GM12878 (cell line): Measurements from ENCODE around the gene ADPRM. TPM values are rescaled to one million over a fixed set of nuclear protein-coding genes. Genes with fewer than 3 reads are reported as not detected.

Source experiments
- ATAC-seq: fragments of 200-7000 bp; cut with Tn5 transposase; 3 replicates; pipeline ENCODE4 v1.9.1; 2020; ENCODE audit warnings: mild to moderate bottlenecking, moderate library complexity
- BruUV-seq: library from RNA; stranded (reverse); fragments of 400-500 nt; replicated peaks from 2 replicates; lab custom pipeline; 2021; lab: Mats Ljungman, UMichigan
- CTCF ChIA-PET: fragments of 300-600 bp; sonication (Branson Sonifier 250); formaldehyde crosslinking; extraction: SDS; loops from one replicate; lab custom pipeline; 2021; ENCODE audit warnings: inconsistent platforms; lab: Yijun Ruan, JAX
- POLR2A ChIA-PET: fragments of 350-600 bp; formaldehyde crosslinking; extraction: SDS; loops from one replicate; lab custom pipeline; 2021; ENCODE audit warnings: inconsistent platforms; lab: Charles Lee
- RAD21 ChIA-PET: fragments of 300-600 bp; sonication (Branson Sonifier 250); formaldehyde crosslinking; loops from one replicate; lab custom pipeline; 2023; ENCODE audit warnings: antibody characterized with exemption; ENCODE audit not compliant: unreplicated experiment; lab: Charles Lee
- SMC1A ChIA-PET: fragments of 300-600 bp; sonication (Branson Sonifier 250); formaldehyde crosslinking; loops from one replicate; lab custom pipeline; 2023; ENCODE audit not compliant: unreplicated experiment, uncharacterized antibody; lab: Charles Lee
- DNase-seq: peaks from one replicate; pipeline ENCODE4 v3.0.0-alpha.2; 2011; ENCODE audit warnings: low read depth, low spot score
- FAIRE-seq: peaks from 3 replicates; lab custom pipeline; 2011; peaks lifted over from hg19 to GRCh38; lab: Jason Lieb, UNC
- H2AFZ ChIP-seq: 2 replicates; pipeline ENCODE4 v1.6.0; 2011; ENCODE audit warnings: low read depth, low read length, control low read depth; ENCODE audit not compliant: control insufficient read depth
- H3K27ac ChIP-seq: 2 replicates; pipeline ENCODE4 v1.5.1; 2011; ENCODE audit warnings: control low read depth; ENCODE audit not compliant: control insufficient read depth, insufficient read depth
- H3K27me3 ChIP-seq, 2 experiments: replicated peaks in 1 of 2; 2 replicates each; pipeline versions ENCODE4 v1.6.0 to v1.6.1; 2011; ENCODE audit warnings: low read length in 1 of 2; ENCODE audit not compliant: control insufficient read depth in 2 of 2, insufficient read depth in 2 of 2
- H3K36me3 ChIP-seq, 2 experiments: 2 replicates each; pipeline ENCODE4 v1.5.1; 2011; ENCODE audit warnings: low read length in 1 of 2; ENCODE audit not compliant: control insufficient read depth in 2 of 2, insufficient read depth in 2 of 2
- H3K4me1 ChIP-seq: 2 replicates; pipeline ENCODE4 v1.6.1; 2011; ENCODE audit warnings: mild to moderate bottlenecking, low read length, moderate library complexity, mixed read lengths; ENCODE audit not compliant: control insufficient read depth, insufficient read depth
- H3K4me2 ChIP-seq: 2 replicates; pipeline ENCODE4 v1.6.0; 2011; ENCODE audit warnings: control low read depth; ENCODE audit not compliant: control insufficient read depth, insufficient read depth
- H3K4me3 ChIP-seq: fragments of 200-600 bp; sonication (generic); 2 replicates; pipeline ENCODE4 v1.5.1; 2016
- H3K79me2 ChIP-seq: 2 replicates; pipeline ENCODE4 v1.6.0; 2011; ENCODE audit warnings: low read length; ENCODE audit not compliant: control insufficient read depth, insufficient read depth
- H3K9ac ChIP-seq: 2 replicates; pipeline ENCODE4 v1.8.0; 2011; ENCODE audit warnings: low read length, control low read depth, mixed read lengths; ENCODE audit not compliant: control insufficient read depth, insufficient read depth
- H3K9me3 ChIP-seq: replicated peaks from 3 replicates; pipeline ENCODE4 v1.5.1; 2011; ENCODE audit warnings: mild to moderate bottlenecking, low read length; ENCODE audit not compliant: control insufficient read depth, insufficient read depth
- H4K20me1 ChIP-seq: 2 replicates; pipeline ENCODE4 v1.6.0; 2011; ENCODE audit not compliant: control insufficient read depth, insufficient read depth
- CBX3 ChIP-seq: fragments of 200-600 bp; sonication (generic); IDR thresholded peaks from 2 replicates; pipeline ENCODE4 v1.6.1; 2016; ENCODE audit warnings: low read depth, borderline replicate concordance
- E2F4 ChIP-seq: IDR thresholded peaks from 2 replicates; pipeline ENCODE4 v1.6.1; 2012; ENCODE audit warnings: low read depth, low read length, improper control_type of control experiment
- E2F8 ChIP-seq: fragments of 450-650 bp; IDR thresholded peaks from 2 replicates; pipeline ENCODE4 v1.6.1; 2018; ENCODE audit warnings: mild to moderate bottlenecking, low read depth, moderate library complexity; ENCODE audit not compliant: partially characterized antibody
- E4F1 ChIP-seq: fragments of 450-650 bp; IDR thresholded peaks from 2 replicates; pipeline ENCODE4 v1.6.1; 2018; ENCODE audit warnings: borderline replicate concordance, mild to moderate bottlenecking; ENCODE audit not compliant: partially characterized antibody
- EED ChIP-seq: sonication (generic); IDR thresholded peaks from 2 replicates; pipeline ENCODE4 v1.6.1; 2016; ENCODE audit warnings: antibody characterized with exemption, low read depth
- FOXK2 ChIP-seq: fragments of 450-650 bp; IDR thresholded peaks from 2 replicates; pipeline ENCODE4 v1.6.1; 2017; ENCODE audit warnings: mild to moderate bottlenecking, moderate library complexity
- FOXM1 ChIP-seq: IDR thresholded peaks from 2 replicates; pipeline ENCODE4 v1.6.1; 2012; ENCODE audit warnings: low read depth, mild to moderate bottlenecking, inconsistent platforms, low read length, moderate library complexity
- HDAC6 ChIP-seq: fragments of 200-600 bp; sonication (generic); IDR thresholded peaks from one replicate; pipeline ENCODE4 v1.8.0; 2017; ENCODE audit warnings: antibody characterized with exemption; ENCODE audit not compliant: unreplicated experiment
- IKZF1 ChIP-seq: fragments of 450-650 bp; conservative IDR thresholded peaks from 2 replicates; pipeline ENCODE4 v1.6.1; 2017; ENCODE audit warnings: antibody characterized with exemption, mild to moderate bottlenecking
- IKZF2 ChIP-seq, 2 experiments: fragments of 450-650 bp; IDR thresholded peaks; 2 replicates each; pipeline ENCODE4 v1.6.1; 2017; ENCODE audit warnings: mild to moderate bottlenecking in 2 of 2, moderate library complexity in 2 of 2
- KDM1A ChIP-seq: fragments of 200-600 bp; sonication (generic); IDR thresholded peaks from 2 replicates; pipeline ENCODE4 v1.6.1; 2016; ENCODE audit warnings: borderline replicate concordance
- MTA3 ChIP-seq: IDR thresholded peaks from 2 replicates; pipeline ENCODE4 v1.6.1; 2012; ENCODE audit warnings: low read length, inconsistent platforms, borderline replicate concordance
- NFXL1 ChIP-seq: fragments of 450-650 bp; IDR thresholded peaks from 2 replicates; pipeline ENCODE4 v1.6.1; 2017; ENCODE audit warnings: antibody characterized with exemption, mild to moderate bottlenecking, borderline replicate concordance
- NKRF ChIP-seq: fragments of 450-650 bp; conservative IDR thresholded peaks from 2 replicates; pipeline ENCODE4 v1.6.1; 2017; ENCODE audit warnings: mild to moderate bottlenecking, moderate library complexity
- SMARCA5 ChIP-seq: fragments of 450-650 bp; IDR thresholded peaks from 2 replicates; pipeline ENCODE4 v1.6.1; 2017; ENCODE audit warnings: mild to moderate bottlenecking
- SUZ12 ChIP-seq: fragments of 200-600 bp; sonication (generic); IDR thresholded peaks from one replicate; pipeline ENCODE4 v1.6.1; 2018; ENCODE audit warnings: antibody characterized with exemption, mild to moderate bottlenecking; ENCODE audit not compliant: unreplicated experiment
- TCF12 ChIP-seq: IDR thresholded peaks from 2 replicates; pipeline ENCODE4 v1.6.1; 2011; ENCODE audit warnings: low read depth, mild to moderate bottlenecking, low read length
- WGBS: methylation state at CpG from one replicate; pipeline ENCODE4 v1.1.6; 2016; ENCODE audit warnings: low lambda C conversion rate; ENCODE audit not compliant: insufficient replicate concordance, insufficient coverage; ENCODE audit errors: missing lambda C conversion rate; 5-methylcytosine and 5-hydroxymethylcytosine counted together
- in situ Hi-C: fragments of 300-500 bp; cut with MboI; formaldehyde crosslinking; loops from 9 replicates; pipeline ENCODE4 v1.14.3; 2018; ENCODE audit warnings: mixed read lengths
- intact Hi-C: fragments of 100-400 bp; cut with micrococcal nuclease; formaldehyde crosslinking; loops from one replicate; pipeline ENCODE4 v1.14.2; 2022; ENCODE audit not compliant: unreplicated experiment
- polyA plus RNA-seq, 11 experiments: library from polyadenylated mRNA; depleted of rRNA in 4 of 11; unstranded in 6 of 11; stranded (reverse) in 5 of 11; fragments of >200 nt; fragmentation: Nextera tagmentation in 4 of 11; fragmentation: Illumina TruSeq in 1 of 11; extraction: Ambion mirVana in 4 of 11; extraction: Trizol in 1 of 11; gene quantifications; 1 replicate in 1 of 11; 2 replicates in 10 of 11; pipeline versions ENCODE4 v1.2.1 to v1.2.3, GENCODE V29; 2011 to 2016; ENCODE audit warnings: inconsistent platforms in 2 of 11, missing spikeins in 2 of 11, low read depth in 1 of 11
- total RNA-seq, 4 experiments: library from RNA; depleted of rRNA in 3 of 4; stranded (reverse); fragments of >200 nt in 3 of 4; fragmentation: Illumina TruSeq in 1 of 4; extraction: Trizol in 1 of 4; gene quantifications; 2 replicates each; pipeline versions ENCODE4 v1.2.1 to v1.2.3, GENCODE V29; 2013 to 2021

Gene ADPRM
- total and polyA plus RNA-seq, 10 of the 15 experiments (the other 5 are each of a cell fraction or from before 2014, with no cell fraction given): 7.1 to 18.4 (median 8.8) TPM

GRCh38 chr17:10755592-10756127 lies 58.3 kb downstream of the ADPRM start:
- WGBS: 0% methylated on average over 3 of the region's 3 CpGs
- no peak overlapping the region for H3K4me2 ChIP-seq
- no TSS peak for BruUV-seq
- no peaks in the 10 kb centered on the region for H3K79me2 ChIP-seq
- ATAC-seq (no peak), FAIRE-seq (no peak), DNase-seq (no peak)
- no peaks in the 10 kb centered on the region for H3K27me3 ChIP-seq
- H4K20me1 ChIP-seq: no peaks in the 10 kb centered on the region
- H3K4me1 ChIP-seq: no peaks in the 10 kb centered on the region
- SMC1A ChIA-PET: no interaction called here
- H3K9me3 ChIP-seq: no peaks in the 10 kb centered on the region
- no peak overlapping the region for H3K9ac ChIP-seq
- H3K27ac ChIP-seq: no peak overlapping the region
- TF ChIP-seq FOXM1: no peak
- TF ChIP-seq FOXK2: no peak
- TF ChIP-seq KDM1A: no peak
- TF ChIP-seq SUZ12: no peak
- TF ChIP-seq SMARCA5: no peak
- no peak for TF ChIP-seq EED
- no peak for TF ChIP-seq NKRF
- TF ChIP-seq TCF12: no peak
- TF ChIP-seq CBX3: no peak
- no peak for TF ChIP-seq IKZF1
- TF ChIP-seq HDAC6: no peak
- TF ChIP-seq IKZF2 (IDR thresholded peaks at IDR 0.05): no peak
- TF ChIP-seq E2F4: no peak
- TF ChIP-seq MTA3: no peak
- TF ChIP-seq E4F1: no peak
- no peak for TF ChIP-seq E2F8
- no peak for TF ChIP-seq NFXL1
- intact Hi-C loops (no loop called here), in situ Hi-C loops (no loop called here)
- no peaks in the 10 kb centered on the region for H3K36me3 ChIP-seq
- POLR2A ChIA-PET: no interaction called here
- H2AFZ ChIP-seq: no peak overlapping the region
- RAD21 ChIA-PET: no interaction called here
- CTCF ChIA-PET: interaction anchor here (1.1 kb wide), 1 partner anchor 89 kb away, joined by 4 read pairs; no protein-coding TSS in a partner anchor
- H3K4me3 ChIP-seq: no peak overlapping the region
